IMR-90 (cell line): ENCODE data around the gene ABO.
"Not testable (repeated sequence)": the region's sequence is repeated elsewhere in the genome, so short reads cannot be mapped to it uniquely, and the experiment has no call there.

Experiments
- BHLHE40 ChIP-seq: fragments of 150-350 bp; IDR thresholded peaks from 2 replicates; pipeline ENCODE4 v1.6.1; 2016; ENCODE audit warnings: mild to moderate bottlenecking, low read depth, low read length
- CEBPB ChIP-seq: IDR thresholded peaks from 2 replicates; pipeline ENCODE4 v1.6.1; 2012; ENCODE audit warnings: low read depth, low read length, improper control_type of control experiment
- CHD1 ChIP-seq: IDR thresholded peaks from 2 replicates; pipeline ENCODE4 v1.6.1; 2012; ENCODE audit warnings: low read depth, low read length, improper control_type of control experiment
- CTCF ChIP-seq: conservative IDR thresholded peaks from 2 replicates; pipeline ENCODE4 v1.5.1; 2012; ENCODE audit warnings: mild to moderate bottlenecking, low read depth, low read length, improper control_type of control experiment
- FOS ChIP-seq: fragments of 150-350 bp; IDR thresholded peaks from 2 replicates; pipeline ENCODE4 v1.6.1; 2016; ENCODE audit warnings: low read depth, low read length
- MAZ ChIP-seq: IDR thresholded peaks from 2 replicates; pipeline ENCODE4 v1.6.1; 2012; ENCODE audit warnings: low read depth, mild to moderate bottlenecking, low read length, improper control_type of control experiment, moderate library complexity, borderline replicate concordance
- MXI1 ChIP-seq: IDR thresholded peaks from 2 replicates; pipeline ENCODE4 v1.6.1; 2012; ENCODE audit warnings: low read depth, mild to moderate bottlenecking, low read length, moderate library complexity, borderline replicate concordance
- POLR2A ChIP-seq: IDR thresholded peaks from 2 replicates; pipeline ENCODE4 v1.6.1; 2012; ENCODE audit warnings: mild to moderate bottlenecking, low read depth, low read length
- RAD21 ChIP-seq: IDR thresholded peaks from 2 replicates; pipeline ENCODE4 v1.6.1; 2012; ENCODE audit warnings: low read length, improper control_type of control experiment
- RFX5 ChIP-seq: IDR thresholded peaks from 2 replicates; pipeline ENCODE4 v1.8.0; 2012; ENCODE audit warnings: low read depth, mild to moderate bottlenecking, low read length, moderate library complexity

GRCh38 chr9:133283255-133284032 lies 8.4 kb upstream of the ABO start:
- not testable (repeated sequence) for TF ChIP-seq MXI1, POLR2A, MAZ, CTCF, CHD1, RAD21, RFX5, FOS, CEBPB, BHLHE40
